ENCODE data around the gene ARTN. TPM values are rescaled to one million over a fixed set of nuclear protein-coding genes. Genes with fewer than 3 reads are reported as not detected.
A peak's percentile ranks its signal among the peaks of the same experiment; 100 is the strongest.

The ARTN gene
- total RNA-seq, 1 donor from 2014 or later: 7.2 TPM

DNA sequence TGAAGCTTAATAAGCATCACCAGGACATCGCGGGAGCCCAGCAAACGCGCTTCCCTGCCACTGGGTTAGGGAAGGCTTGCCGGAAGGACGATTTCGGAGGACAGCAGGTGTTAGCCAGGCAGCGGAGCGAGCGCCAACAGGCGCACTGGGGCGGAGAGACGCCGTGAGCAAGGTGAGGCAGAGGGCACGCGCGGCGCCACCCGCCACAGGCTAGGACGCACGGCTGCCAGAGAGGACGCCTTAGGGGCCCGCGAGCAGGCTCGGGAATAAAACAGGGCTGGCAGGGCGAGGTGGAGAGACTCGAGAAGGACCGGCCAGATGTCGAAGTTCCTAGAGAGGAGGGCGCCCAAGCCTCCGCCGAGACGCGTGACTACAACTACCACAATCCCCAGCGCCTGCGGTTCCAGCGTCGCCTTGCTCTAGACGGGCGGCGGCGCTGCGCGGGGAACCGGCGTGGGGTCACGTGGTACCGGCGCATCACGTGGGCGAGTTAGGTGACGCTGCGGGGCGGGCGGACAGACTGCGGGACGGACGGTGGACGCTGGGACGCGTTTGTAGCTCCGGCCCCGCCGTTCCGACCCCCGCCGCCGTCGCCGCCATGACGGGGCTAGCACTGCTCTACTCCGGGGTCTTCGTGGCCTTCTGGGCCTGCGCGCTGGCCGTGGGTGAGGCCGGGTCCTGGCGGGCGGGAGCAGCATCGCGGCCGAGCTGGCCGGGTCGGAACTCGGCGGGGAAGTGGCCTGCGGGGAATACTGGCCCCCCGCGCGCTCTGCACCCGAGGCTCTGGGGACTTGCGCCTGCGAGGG lies 41.0 kb downstream of the ARTN start, which contains the start of gene ATP6V0B:
TSS of gene ATP6V0B (plus strand) at position 518 of the 806 bp plus-strand sequence. CDS start at position 599, 81 bp downstream.
- Mint-ChIP-seq H3K27me3 (no peaks in the 10 kb centered on the region), H3K4me3 (peak within 1 kb of the TSS; percentile 95), H3K4me1 (ENCODE audit: unreplicated experiment) (peaks cover 47% of the 10 kb centered on the region), H3K9me3 (no peaks in the 10 kb centered on the region), H3K36me3 (peaks cover 24% of the 10 kb centered on the region), H3K27ac (peak within 1 kb of the TSS; percentile 95)
- TF ChIP-seq, protein P1, sequence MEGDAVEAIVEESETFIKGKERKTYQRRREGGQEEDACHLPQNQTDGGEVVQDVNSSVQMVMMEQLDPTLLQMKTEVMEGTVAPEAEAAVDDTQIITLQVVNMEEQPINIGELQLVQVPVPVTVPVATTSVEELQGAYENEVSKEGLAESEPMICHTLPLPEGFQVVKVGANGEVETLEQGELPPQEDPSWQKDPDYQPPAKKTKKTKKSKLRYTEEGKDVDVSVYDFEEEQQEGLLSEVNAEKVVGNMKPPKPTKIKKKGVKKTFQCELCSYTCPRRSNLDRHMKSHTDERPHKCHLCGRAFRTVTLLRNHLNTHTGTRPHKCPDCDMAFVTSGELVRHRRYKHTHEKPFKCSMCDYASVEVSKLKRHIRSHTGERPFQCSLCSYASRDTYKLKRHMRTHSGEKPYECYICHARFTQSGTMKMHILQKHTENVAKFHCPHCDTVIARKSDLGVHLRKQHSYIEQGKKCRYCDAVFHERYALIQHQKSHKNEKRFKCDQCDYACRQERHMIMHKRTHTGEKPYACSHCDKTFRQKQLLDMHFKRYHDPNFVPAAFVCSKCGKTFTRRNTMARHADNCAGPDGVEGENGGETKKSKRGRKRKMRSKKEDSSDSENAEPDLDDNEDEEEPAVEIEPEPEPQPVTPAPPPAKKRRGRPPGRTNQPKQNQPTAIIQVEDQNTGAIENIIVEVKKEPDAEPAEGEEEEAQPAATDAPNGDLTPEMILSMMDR (conservative IDR thresholded peaks at IDR 0.05): peak; percentile 60
- peak; percentile 96 for DNase-seq (ENCODE audit: extremely low spot score, unreplicated experiment)

DNA sequence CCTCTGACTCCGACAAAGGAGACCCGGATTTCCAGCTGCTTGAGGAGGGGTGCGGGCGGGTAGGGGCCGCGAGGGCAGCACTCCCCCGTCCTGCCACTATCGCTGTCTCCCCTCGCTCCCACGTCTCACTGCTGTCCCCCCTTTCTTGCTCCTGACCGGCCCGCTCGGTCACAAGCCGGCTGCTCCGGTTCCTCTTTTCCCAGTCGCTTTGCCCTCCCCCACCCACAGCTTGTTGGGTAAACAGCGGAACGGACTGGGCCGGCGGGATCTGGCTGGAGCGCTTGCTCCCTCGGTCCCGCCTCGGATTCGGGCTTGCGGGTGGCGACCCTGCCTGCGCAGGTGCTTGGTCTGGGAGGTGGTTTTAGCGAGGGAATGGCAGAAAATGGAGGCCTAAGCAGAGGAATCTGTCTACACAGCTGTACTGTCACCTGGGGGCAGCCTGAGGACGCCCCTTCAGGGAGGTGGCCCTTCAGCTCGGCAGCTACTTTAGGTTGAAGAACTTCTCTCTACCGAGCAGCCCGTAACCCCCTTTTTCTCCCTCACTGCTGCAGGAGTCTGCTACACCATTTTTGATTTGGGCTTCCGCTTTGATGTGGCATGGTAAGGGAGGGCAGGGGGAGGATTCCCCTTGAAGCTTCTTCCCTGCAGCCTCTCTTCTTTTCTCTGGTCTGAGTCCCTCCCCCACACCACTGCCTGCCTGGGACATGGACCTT lies 41.8 kb downstream of the ARTN start:
- Mint-ChIP-seq H3K4me3 (peak overlapping the region; percentile 95), H3K4me1 (ENCODE audit: unreplicated experiment) (peaks cover 47% of the 10 kb centered on the region), H3K9me3 (no peaks in the 10 kb centered on the region), H3K36me3 (peaks cover 23% of the 10 kb centered on the region), H3K27ac (peak overlapping the region; percentile 77), H3K27me3 (no peaks in the 10 kb centered on the region)
- DNase-seq (ENCODE audit: extremely low spot score, unreplicated experiment): no peak
- TF ChIP-seq, protein P1 (conservative IDR thresholded peaks at IDR 0.05): peak; percentile 14

DNA sequence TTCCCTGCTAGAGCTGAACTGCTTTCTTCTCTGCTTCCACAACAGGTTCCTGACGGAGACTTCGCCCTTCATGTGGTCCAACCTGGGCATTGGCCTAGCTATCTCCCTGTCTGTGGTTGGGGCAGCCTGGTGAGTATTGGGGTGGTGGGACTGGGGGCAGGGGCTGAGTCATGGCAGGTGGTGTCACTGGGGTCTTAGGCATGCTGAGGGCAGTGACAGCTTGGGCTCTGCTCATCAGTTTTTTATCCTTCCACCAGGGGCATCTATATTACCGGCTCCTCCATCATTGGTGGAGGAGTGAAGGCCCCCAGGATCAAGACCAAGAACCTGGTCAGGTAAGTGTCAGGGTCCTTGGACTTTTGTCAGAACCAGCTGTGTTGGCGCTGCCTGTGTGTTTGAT lies 42.4 kb downstream of the ARTN start:
- H3K27me3 Mint-ChIP-seq: no peaks in the 10 kb centered on the region
- peaks cover 47% of the 10 kb centered on the region for H3K4me1 Mint-ChIP-seq (ENCODE audit: unreplicated experiment)
- no peaks in the 10 kb centered on the region for H3K9me3 Mint-ChIP-seq
- H3K36me3 Mint-ChIP-seq: peaks cover 27% of the 10 kb centered on the region
- DNase-seq (ENCODE audit: extremely low spot score, unreplicated experiment): no peak
- TF ChIP-seq, protein P1 (conservative IDR thresholded peaks at IDR 0.05): no peak
- peak overlapping the region; percentile 77 for H3K27ac Mint-ChIP-seq
- H3K4me3 Mint-ChIP-seq: peak overlapping the region; percentile 95

DNA sequence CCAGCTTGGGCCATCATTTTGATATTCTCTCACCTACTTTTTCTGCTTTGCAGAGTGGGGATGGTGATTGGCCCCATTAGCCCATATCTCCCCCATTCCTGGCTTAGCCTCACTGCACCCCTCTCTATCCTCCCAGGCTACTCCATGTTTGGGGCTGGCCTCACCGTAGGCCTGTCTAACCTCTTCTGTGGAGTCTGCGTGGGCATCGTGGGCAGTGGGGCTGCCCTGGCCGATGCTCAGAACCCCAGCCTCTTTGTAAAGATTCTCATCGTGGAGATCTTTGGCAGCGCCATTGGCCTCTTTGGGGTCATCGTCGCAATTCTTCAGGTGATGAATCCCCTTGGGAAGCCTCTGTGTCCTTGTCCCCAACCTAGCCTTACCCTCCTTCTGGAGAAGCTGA lies 43.3 kb downstream of the ARTN start:
- H3K27me3 Mint-ChIP-seq: no peaks in the 10 kb centered on the region
- TF ChIP-seq, protein P1 (conservative IDR thresholded peaks at IDR 0.05): no peak
- peak overlapping the region; percentile 18 for H3K27ac Mint-ChIP-seq
- H3K4me1 Mint-ChIP-seq (ENCODE audit: unreplicated experiment): peaks cover 47% of the 10 kb centered on the region
- no peaks in the 10 kb centered on the region for H3K9me3 Mint-ChIP-seq
- H3K36me3 Mint-ChIP-seq: peaks cover 27% of the 10 kb centered on the region
- no peak for DNase-seq (ENCODE audit: extremely low spot score, unreplicated experiment)
- peak overlapping the region; percentile 95 for H3K4me3 Mint-ChIP-seq

DNA sequence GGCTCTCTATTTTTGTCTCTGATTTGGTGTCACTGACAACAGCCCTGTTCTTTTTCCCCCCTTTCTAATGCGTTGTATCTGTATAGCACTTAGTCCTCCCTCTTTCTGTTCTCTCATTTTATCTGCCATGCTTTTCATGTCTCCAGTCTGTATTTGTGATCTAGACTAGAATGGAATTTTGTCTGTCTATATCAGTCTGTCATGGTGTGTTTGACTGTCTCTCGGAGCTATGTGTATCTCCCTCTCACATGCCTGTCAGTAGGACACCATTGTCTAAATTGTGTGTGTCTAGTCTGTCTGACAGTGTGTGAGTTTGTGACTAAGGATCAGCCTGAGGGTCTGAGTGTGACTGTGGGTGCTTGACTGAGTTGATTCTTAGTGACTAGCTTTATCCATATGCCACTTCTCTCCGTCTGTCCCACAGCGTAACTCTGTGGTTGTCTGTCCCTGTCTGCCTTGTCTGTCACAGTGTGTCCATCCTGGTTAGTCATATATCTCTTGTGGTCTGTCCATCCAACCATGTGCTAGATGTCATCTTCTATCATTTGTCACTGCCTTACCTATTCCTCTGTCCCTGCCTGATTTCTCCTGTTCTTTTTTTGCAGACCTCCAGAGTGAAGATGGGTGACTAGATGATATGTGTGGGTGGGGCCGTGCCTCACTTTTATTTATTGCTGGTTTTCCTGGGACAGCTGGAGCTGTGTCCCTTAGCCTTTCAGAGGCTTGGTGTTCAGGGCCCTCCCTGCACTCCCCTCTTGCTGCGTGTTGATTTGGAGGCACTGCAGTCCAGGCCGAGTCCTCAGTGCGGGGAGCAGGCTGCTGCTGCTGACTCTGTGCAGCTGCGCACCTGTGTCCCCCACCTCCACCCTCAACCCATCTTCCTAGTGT lies 44.0 kb downstream of the ARTN start:
- Mint-ChIP-seq H3K27me3 (no peaks in the 10 kb centered on the region), H3K9me3 (no peaks in the 10 kb centered on the region), H3K4me1 (ENCODE audit: unreplicated experiment) (peaks cover 50% of the 10 kb centered on the region), H3K36me3 (peaks cover 30% of the 10 kb centered on the region), H3K4me3 (peak overlapping the region; percentile 95), H3K27ac (peak overlapping the region; percentile 18)
- DNase-seq (ENCODE audit: extremely low spot score, unreplicated experiment): no peak
- TF ChIP-seq, protein P1 (conservative IDR thresholded peaks at IDR 0.05): no peak

Measured in type B pancreatic cell (in vitro differentiated cells).